Measurements from ENCODE around the gene RXRB. TPM values are rescaled to one million over a fixed set of nuclear protein-coding genes. Genes with fewer than 3 reads are reported as not detected.

RXRB gene
- total and polyA plus RNA-seq, 2 of the 8 experiments (the other 6 are each of a cell fraction or from before 2014, with no cell fraction given), result 13.0 to 18.1 TPM

- TF ChIP-seq CHD2 (IDR thresholded peaks at IDR 0.05; ENCODE audit: low read length), result no peak
- TF ChIP-seq JUN (IDR thresholded peaks at IDR 0.05; ENCODE audit: low read depth, low read length), result no peak
- no peak for TF ChIP-seq TAF1 (IDR thresholded peaks at IDR 0.05; ENCODE audit: low read depth, low read length)
- no peak for TF ChIP-seq RXRA (IDR thresholded peaks at IDR 0.05; ENCODE audit: insufficient read depth, low read depth, low read length)
- no peak for TF ChIP-seq NANOG (IDR thresholded peaks at IDR 0.05; ENCODE audit: insufficient read depth, low read depth, low read length, poor library complexity, severe bottlenecking)
- TF ChIP-seq EZH2 (IDR thresholded peaks at IDR 0.05; ENCODE audit: low read depth, low read length, severe bottlenecking), result no peak
- TF ChIP-seq EP300 (IDR thresholded peaks at IDR 0.05; ENCODE audit: borderline replicate concordance in 1 of 2, low read depth in 2 of 2, low read length in 2 of 2), result no peak
These were observed 712 bp downstream of the RXRB start (continued) for GRCh38 chr6:33199687-33200218.

All from H1 (cell line).